ENCODE data around the gene AKT3. TPM values are rescaled to one million over a fixed set of nuclear protein-coding genes. Genes with fewer than 3 reads are reported as not detected.

The AKT3 gene
- total and polyA plus RNA-seq, 2 of the 8 experiments (the other 6 are each of a cell fraction or from before 2014, with no cell fraction given), result 6.0 to 36.4 TPM

- Histone ChIP-seq H3K79me1 (ENCODE audit: low read depth, low read length) (no peaks in the 10 kb centered on the region), H2BK120ac (replicated peaks; ENCODE audit: low read depth, low read length) (no peak overlapping the region), H2BK15ac (ENCODE audit: low read length) (no peak overlapping the region), H3K9me3 (ENCODE audit: insufficient read depth in 2 of 2, low read depth in 1 of 2, low read length in 1 of 2) (peaks cover 2 to 10% of the 10 kb centered on the region in 2 experiments; a peak in 2 of 4 replicates), H3K4me3 (ENCODE audit: extremely low read depth in 1 of 4, insufficient read depth in 2 of 4, low read depth in 3 of 4, low read length in 4 of 4) (no peak overlapping the region), H2BK5ac (ENCODE audit: low read depth, low read length) (0 out of 2 replicates have a peak overlapping the region, but pooled peaks have one; percentile 2), H4K91ac (replicated peaks; ENCODE audit: insufficient read length, low read length) (no peak overlapping the region), H3K27me3 (replicated peaks in 1 of 4; ENCODE audit: control insufficient read depth in 3 of 4, extremely low read depth in 1 of 4, insufficient read depth in 3 of 4, low read length in 3 of 4) (no peaks in the 10 kb centered on the region), H4K8ac (ENCODE audit: extremely low read depth, insufficient read depth, low read length) (peak overlapping the region; percentile 28), H3K79me2 (ENCODE audit: control insufficient read depth in 1 of 2, insufficient read depth in 2 of 2, low read length in 2 of 2) (peaks cover 0 to 6% of the 10 kb centered on the region in 2 experiments; a peak in 2 of 4 replicates), H3K18ac (ENCODE audit: extremely low read depth, low read length) (0 out of 2 replicates have a peak overlapping the region, but pooled peaks have one; percentile 9), H2AK5ac (ENCODE audit: low read depth, low read length) (no peak overlapping the region), H3K14ac (ENCODE audit: insufficient read length) (no peak overlapping the region), H2AFZ (ENCODE audit: low read length) (no peak overlapping the region), H2BK12ac (ENCODE audit: low read depth, low read length) (no peak overlapping the region), H3K4me1 (replicated peaks in 1 of 4; ENCODE audit: control insufficient read depth in 3 of 4, insufficient read depth in 4 of 4, low read length in 3 of 4) (no peaks in the 10 kb centered on the region), H3K23ac (ENCODE audit: insufficient read length) (no peak overlapping the region), H3K9ac (replicated peaks in 1 of 4; ENCODE audit: extremely low read depth in 1 of 4, low read depth in 3 of 4, low read length in 3 of 4) (no peak overlapping the region), H4K5ac (ENCODE audit: insufficient read length, low read depth, low read length) (no peak overlapping the region), H3K36me3 (ENCODE audit: control insufficient read depth in 2 of 4, insufficient read depth in 4 of 4, low read length in 3 of 4) (peaks cover 0 to 4% (median 0%) of the 10 kb centered on the region in 4 experiments; a peak in 1 of 8 replicates), H3K27ac (ENCODE audit: low read depth, low read length) (no peak overlapping the region), H2BK20ac (ENCODE audit: low read length) (no peak overlapping the region), H3K4me2 (ENCODE audit: insufficient read depth in 1 of 2, low read depth in 2 of 2, low read length in 2 of 2) (no peak overlapping the region), H3K4ac (replicated peaks; ENCODE audit: insufficient read length, low read depth, low read length) (no peak overlapping the region), H3K23me2 (ENCODE audit: low read depth, low read length) (no peaks in the 10 kb centered on the region), H3K56ac (replicated peaks; ENCODE audit: insufficient read length, low read depth, low read length) (no peak overlapping the region), H4K20me1 (replicated peaks in 1 of 2; ENCODE audit: control insufficient read depth in 1 of 2, insufficient read depth in 2 of 2, low read length in 2 of 2) (peaks cover 0 to 5% of the 10 kb centered on the region in 2 experiments)
- FAIRE-seq, result no peak
- ChIA-PET CTCF (ENCODE audit: partially characterized antibody) (interaction anchor here (1.1 to 2.6 kb wide), 6 partner anchors 11 to 375 kb away, joined by 3 to 9 read pairs (median 3); no protein-coding TSS in a partner anchor), POLR2A (ENCODE audit: partially characterized antibody) (interaction anchor here (0.9 kb wide), 1 partner anchor 18 kb away, joined by 3 read pairs; no protein-coding TSS in a partner anchor)
- 91% methylated on average over 13 of the region's 13 CpGs; no CpG with 5 or more reads in 1 of the 2 experiments for WGBS, 2 experiments (ENCODE audit: extremely low coverage in 1 of 2, insufficient coverage in 1 of 2, insufficient read length in 1 of 2, insufficient replicate concordance in 2 of 2, low coverage in 1 of 2, low lambda C conversion rate in 2 of 2, missing lambda C conversion rate in 1 of 2)
- peak in 1 of 2 experiments; percentile 46 for DNase-seq (ENCODE audit: low read depth in 1 of 2, low spot score in 2 of 2)
- no peak for TF ChIP-seq MAFK (IDR thresholded peaks at IDR 0.05; ENCODE audit: low read depth, low read length)
- TF ChIP-seq GTF2F1 (IDR thresholded peaks at IDR 0.05; ENCODE audit: borderline replicate concordance, low read depth, low read length), result no peak
- no peak for TF ChIP-seq CHD2 (IDR thresholded peaks at IDR 0.05; ENCODE audit: low read length)
- no peak for TF ChIP-seq SIRT6 (IDR thresholded peaks at IDR 0.05; ENCODE audit: low read length)
- TF ChIP-seq JUN (IDR thresholded peaks at IDR 0.05; ENCODE audit: low read depth, low read length), result no peak
- TF ChIP-seq GABPA (IDR thresholded peaks at IDR 0.05; ENCODE audit: borderline replicate concordance, insufficient read depth, low read length), result no peak
- no peak for TF ChIP-seq PHF8 (conservative IDR thresholded peaks at IDR 0.05; ENCODE audit: low read depth, low read length)
- no peak for TF ChIP-seq CBX5 (IDR thresholded peaks at IDR 0.05; ENCODE audit: low read depth, low read length)
Observed at GRCh38 chr1:243818978-243819377, 31.1 kb downstream of the AKT3 start.

Measured in H1 (cell line).